ENCODE data around the gene ARPC4. TPM values are rescaled to one million over a fixed set of nuclear protein-coding genes. Genes with fewer than 3 reads are reported as not detected.

Gene ARPC4
- total RNA-seq, 1 experiment from 2014 or later: 143 TPM

- ChIA-PET POLR2A (no interaction called here), CTCF (no interaction called here)
- DNase-seq (ENCODE audit: low spot score): no peak
- Mint-ChIP-seq H3K9me3 (no peaks in the 10 kb centered on the region), H3K27ac (no peak overlapping the region), H3K4me3 (no peak overlapping the region), H3K27me3 (ENCODE audit: low read depth) (peaks cover 47% of the 10 kb centered on the region), H3K4me1 (no peaks in the 10 kb centered on the region), H3K36me3 (peaks cover 13% of the 10 kb centered on the region; the same call in 1 of the 2 replicates)
- ATAC-seq: no peak
- no peak for TF ChIP-seq PRRX2 (CRISPR knock-in tag; IDR thresholded peaks at IDR 0.05)
- TF ChIP-seq ATF1 (CRISPR knock-in tag; IDR thresholded peaks at IDR 0.05): no peak
- no peak for TF ChIP-seq FOXK1 (CRISPR knock-in tag; IDR thresholded peaks at IDR 0.05)
- no peak for TF ChIP-seq GRHL2 (CRISPR knock-in tag; IDR thresholded peaks at IDR 0.05; ENCODE audit: insufficient replicate concordance, severe bottlenecking)
- TF ChIP-seq ZNF219 (CRISPR knock-in tag; IDR thresholded peaks at IDR 0.05; ENCODE audit: borderline replicate concordance): no peak
- TF ChIP-seq, protein P1, sequence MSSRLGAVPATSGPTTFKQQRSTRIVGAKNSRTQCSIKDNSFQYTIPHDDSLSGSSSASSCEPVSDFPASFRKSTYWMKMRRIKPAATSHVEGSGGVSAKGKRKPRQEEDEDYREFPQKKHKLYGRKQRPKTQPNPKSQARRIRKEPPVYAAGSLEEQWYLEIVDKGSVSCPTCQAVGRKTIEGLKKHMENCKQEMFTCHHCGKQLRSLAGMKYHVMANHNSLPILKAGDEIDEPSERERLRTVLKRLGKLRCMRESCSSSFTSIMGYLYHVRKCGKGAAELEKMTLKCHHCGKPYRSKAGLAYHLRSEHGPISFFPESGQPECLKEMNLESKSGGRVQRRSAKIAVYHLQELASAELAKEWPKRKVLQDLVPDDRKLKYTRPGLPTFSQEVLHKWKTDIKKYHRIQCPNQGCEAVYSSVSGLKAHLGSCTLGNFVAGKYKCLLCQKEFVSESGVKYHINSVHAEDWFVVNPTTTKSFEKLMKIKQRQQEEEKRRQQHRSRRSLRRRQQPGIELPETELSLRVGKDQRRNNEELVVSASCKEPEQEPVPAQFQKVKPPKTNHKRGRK (CRISPR knock-in tag; IDR thresholded peaks at IDR 0.05; ENCODE audit: borderline replicate concordance): no peak
- TF ChIP-seq NFATC4 (CRISPR knock-in tag; IDR thresholded peaks at IDR 0.05): no peak
- TF ChIP-seq, protein P2, sequence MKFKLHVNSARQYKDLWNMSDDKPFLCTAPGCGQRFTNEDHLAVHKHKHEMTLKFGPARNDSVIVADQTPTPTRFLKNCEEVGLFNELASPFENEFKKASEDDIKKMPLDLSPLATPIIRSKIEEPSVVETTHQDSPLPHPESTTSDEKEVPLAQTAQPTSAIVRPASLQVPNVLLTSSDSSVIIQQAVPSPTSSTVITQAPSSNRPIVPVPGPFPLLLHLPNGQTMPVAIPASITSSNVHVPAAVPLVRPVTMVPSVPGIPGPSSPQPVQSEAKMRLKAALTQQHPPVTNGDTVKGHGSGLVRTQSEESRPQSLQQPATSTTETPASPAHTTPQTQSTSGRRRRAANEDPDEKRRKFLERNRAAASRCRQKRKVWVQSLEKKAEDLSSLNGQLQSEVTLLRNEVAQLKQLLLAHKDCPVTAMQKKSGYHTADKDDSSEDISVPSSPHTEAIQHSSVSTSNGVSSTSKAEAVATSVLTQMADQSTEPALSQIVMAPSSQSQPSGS (CRISPR knock-in tag; IDR thresholded peaks at IDR 0.05; ENCODE audit: borderline replicate concordance, low read depth): no peak
- no peak for TF ChIP-seq HMGXB4 (CRISPR knock-in tag; IDR thresholded peaks at IDR 0.05)
- TF ChIP-seq, protein P3, sequence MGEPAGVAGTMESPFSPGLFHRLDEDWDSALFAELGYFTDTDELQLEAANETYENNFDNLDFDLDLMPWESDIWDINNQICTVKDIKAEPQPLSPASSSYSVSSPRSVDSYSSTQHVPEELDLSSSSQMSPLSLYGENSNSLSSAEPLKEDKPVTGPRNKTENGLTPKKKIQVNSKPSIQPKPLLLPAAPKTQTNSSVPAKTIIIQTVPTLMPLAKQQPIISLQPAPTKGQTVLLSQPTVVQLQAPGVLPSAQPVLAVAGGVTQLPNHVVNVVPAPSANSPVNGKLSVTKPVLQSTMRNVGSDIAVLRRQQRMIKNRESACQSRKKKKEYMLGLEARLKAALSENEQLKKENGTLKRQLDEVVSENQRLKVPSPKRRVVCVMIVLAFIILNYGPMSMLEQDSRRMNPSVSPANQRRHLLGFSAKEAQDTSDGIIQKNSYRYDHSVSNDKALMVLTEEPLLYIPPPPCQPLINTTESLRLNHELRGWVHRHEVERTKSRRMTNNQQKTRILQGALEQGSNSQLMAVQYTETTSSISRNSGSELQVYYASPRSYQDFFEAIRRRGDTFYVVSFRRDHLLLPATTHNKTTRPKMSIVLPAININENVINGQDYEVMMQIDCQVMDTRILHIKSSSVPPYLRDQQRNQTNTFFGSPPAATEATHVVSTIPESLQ (CRISPR knock-in tag; IDR thresholded peaks at IDR 0.05): no peak
Measured at GRCh38 chr3:9776896-9777693, 15.8 kb upstream of the ARPC4 start.

GRCh38 chr3:9777694-9778021, 15.2 kb upstream of the ARPC4 start:
- no peak overlapping the region for H3K27ac Mint-ChIP-seq
- CTCF ChIA-PET: interaction anchor here (1.3 kb wide), 1 partner anchor 28 kb away, joined by 3 read pairs; the partner anchor contains the start of gene OGG1
- DNase-seq (ENCODE audit: low spot score) (no peak), ATAC-seq (no peak)
- peaks cover 41% of the 10 kb centered on the region for H3K27me3 Mint-ChIP-seq (ENCODE audit: low read depth)
- no peak overlapping the region for H3K4me3 Mint-ChIP-seq
- peaks cover 18% of the 10 kb centered on the region for H3K36me3 Mint-ChIP-seq
- POLR2A ChIA-PET: no interaction called here
- H3K9me3 Mint-ChIP-seq: no peaks in the 10 kb centered on the region
- no peaks in the 10 kb centered on the region for H3K4me1 Mint-ChIP-seq
- TF ChIP-seq TEAD1 (CRISPR knock-in tag; IDR thresholded peaks at IDR 0.05) (no peak), PREB (CRISPR knock-in tag; IDR thresholded peaks at IDR 0.05; ENCODE audit: borderline replicate concordance) (no peak), KAT7 (CRISPR knock-in tag; IDR thresholded peaks at IDR 0.05; ENCODE audit: borderline replicate concordance) (no peak), ZNF423 (CRISPR knock-in tag; IDR thresholded peaks at IDR 0.05) (no peak), ZNF232 (CRISPR knock-in tag; IDR thresholded peaks at IDR 0.05) (no peak), MYBL2 (CRISPR knock-in tag; IDR thresholded peaks at IDR 0.05) (no peak), ZBTB43 (CRISPR knock-in tag; IDR thresholded peaks at IDR 0.05) (no peak), ATF3 (CRISPR knock-in tag; conservative IDR thresholded peaks at IDR 0.05) (no peak), ZNF317 (CRISPR knock-in tag; IDR thresholded peaks at IDR 0.05; ENCODE audit: borderline replicate concordance, low read depth) (no peak)
- TF ChIP-seq, protein P4, sequence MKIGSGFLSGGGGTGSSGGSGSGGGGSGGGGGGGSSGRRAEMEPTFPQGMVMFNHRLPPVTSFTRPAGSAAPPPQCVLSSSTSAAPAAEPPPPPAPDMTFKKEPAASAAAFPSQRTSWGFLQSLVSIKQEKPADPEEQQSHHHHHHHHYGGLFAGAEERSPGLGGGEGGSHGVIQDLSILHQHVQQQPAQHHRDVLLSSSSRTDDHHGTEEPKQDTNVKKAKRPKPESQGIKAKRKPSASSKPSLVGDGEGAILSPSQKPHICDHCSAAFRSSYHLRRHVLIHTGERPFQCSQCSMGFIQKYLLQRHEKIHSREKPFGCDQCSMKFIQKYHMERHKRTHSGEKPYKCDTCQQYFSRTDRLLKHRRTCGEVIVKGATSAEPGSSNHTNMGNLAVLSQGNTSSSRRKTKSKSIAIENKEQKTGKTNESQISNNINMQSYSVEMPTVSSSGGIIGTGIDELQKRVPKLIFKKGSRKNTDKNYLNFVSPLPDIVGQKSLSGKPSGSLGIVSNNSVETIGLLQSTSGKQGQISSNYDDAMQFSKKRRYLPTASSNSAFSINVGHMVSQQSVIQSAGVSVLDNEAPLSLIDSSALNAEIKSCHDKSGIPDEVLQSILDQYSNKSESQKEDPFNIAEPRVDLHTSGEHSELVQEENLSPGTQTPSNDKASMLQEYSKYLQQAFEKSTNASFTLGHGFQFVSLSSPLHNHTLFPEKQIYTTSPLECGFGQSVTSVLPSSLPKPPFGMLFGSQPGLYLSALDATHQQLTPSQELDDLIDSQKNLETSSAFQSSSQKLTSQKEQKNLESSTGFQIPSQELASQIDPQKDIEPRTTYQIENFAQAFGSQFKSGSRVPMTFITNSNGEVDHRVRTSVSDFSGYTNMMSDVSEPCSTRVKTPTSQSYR (CRISPR knock-in tag; IDR thresholded peaks at IDR 0.05): no peak
- TF ChIP-seq, protein P5, sequence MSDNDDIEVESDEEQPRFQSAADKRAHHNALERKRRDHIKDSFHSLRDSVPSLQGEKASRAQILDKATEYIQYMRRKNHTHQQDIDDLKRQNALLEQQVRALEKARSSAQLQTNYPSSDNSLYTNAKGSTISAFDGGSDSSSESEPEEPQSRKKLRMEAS (CRISPR knock-in tag; IDR thresholded peaks at IDR 0.05): no peak

Data from WTC11 (cell line).